Measurements from ENCODE around the gene RAB20. TPM values are rescaled to one million over a fixed set of nuclear protein-coding genes. Genes with fewer than 3 reads are reported as not detected.

RAB20 gene
- total and polyA plus RNA-seq, 9 of the 15 experiments (the other 6 are each of a cell fraction or from before 2014, with no cell fraction given) = 0.62 to 9.2 (median 5.4) TPM

- TF ChIP-seq EWSR1 (IDR thresholded peaks at IDR 0.05; ENCODE audit: borderline replicate concordance, low read depth, partially characterized antibody) (no peak), ETV1 (tag; conservative IDR thresholded peaks at IDR 0.05; ENCODE audit: low read depth) (no peak), CBFB (CRISPR knock-in tag; IDR thresholded peaks at IDR 0.05) (no peak), ZNF764 (CRISPR knock-in tag; IDR thresholded peaks at IDR 0.05; ENCODE audit: low read depth) (no peak), ARID3A (IDR thresholded peaks at IDR 0.05; ENCODE audit: borderline replicate concordance, low read depth, low read length) (no peak), TRIM24 (IDR thresholded peaks at IDR 0.05) (peak; percentile 70 to 85), FOXJ3 (CRISPR knock-in tag; IDR thresholded peaks at IDR 0.05) (no peak), ZBTB34 (CRISPR knock-in tag; IDR thresholded peaks at IDR 0.05) (no peak), SRSF3 (IDR thresholded peaks at IDR 0.05; ENCODE audit: insufficient read depth, low read length) (no peak), TRIM25 (IDR thresholded peaks at IDR 0.05; ENCODE audit: borderline replicate concordance) (no peak), TARDBP (IDR thresholded peaks at IDR 0.05) (no peak), IRF1 (CRISPR knock-in tag; IDR thresholded peaks at IDR 0.05; ENCODE audit: borderline replicate concordance) (no peak), ARID1B (IDR thresholded peaks at IDR 0.05) (peak; percentile 94), CC2D1A (IDR thresholded peaks at IDR 0.05) (peak; percentile 66; the same call in 1 of the 2 replicates), MCM7 (IDR thresholded peaks at IDR 0.05) (no peak), CREBBP (IDR thresholded peaks at IDR 0.05; ENCODE audit: low read depth, low read length) (no peak), KLF13 (tag; IDR thresholded peaks at IDR 0.05; ENCODE audit: borderline replicate concordance, low read depth) (no peak), RHOXF2B (CRISPR knock-in tag; conservative IDR thresholded peaks at IDR 0.05) (no peak), ZMIZ1 (IDR thresholded peaks at IDR 0.05; ENCODE audit: low read depth in 2 of 2, low read length in 2 of 2) (peak in 1 of 2 experiments; percentile 67; a peak in 1 of 4 replicates)
Measured at GRCh38 chr13:110506859-110507566, 54.5 kb downstream of the RAB20 start (continued).
